Parathyroid adenoma (tissue), 2 donors: ENCODE data around the gene KPNA1.

Experiments
- H2AFZ ChIP-seq: fragments of 300-600 bp; sonication (generic); one replicate; pipeline ENCODE4 v1.7.0; 2017; ENCODE audit warnings: antibody characterized with exemption, mild to moderate bottlenecking
- H3K27ac ChIP-seq: fragments of 300-600 bp; sonication (generic); one replicate; pipeline ENCODE4 v1.7.0; 2017
- H3K27me3 ChIP-seq: fragments of 300-600 bp; sonication (generic); one replicate; pipeline ENCODE4 v1.7.0; 2017; ENCODE audit warnings: low read length; ENCODE audit not compliant: control insufficient read depth, insufficient read depth
- H3K36me3 ChIP-seq: fragments of 300-600 bp; sonication (generic); one replicate; pipeline ENCODE4 v1.7.0; 2017; ENCODE audit warnings: low read length; ENCODE audit not compliant: control insufficient read depth, insufficient read depth
- H3K4me1 ChIP-seq: fragments of 300-600 bp; sonication (generic); one replicate; pipeline ENCODE4 v1.7.0; 2017; ENCODE audit warnings: control low read depth
- H3K4me2 ChIP-seq: fragments of 300-600 bp; sonication (generic); one replicate; pipeline ENCODE4 v1.7.0; 2017; ENCODE audit warnings: low read length
- H3K4me3 ChIP-seq: fragments of 300-600 bp; sonication (generic); one replicate; pipeline ENCODE4 v1.7.0; 2017; ENCODE audit warnings: low read depth, low read length
- H3K79me2 ChIP-seq: fragments of 300-600 bp; sonication (generic); one replicate; pipeline ENCODE4 v1.7.0; 2017; ENCODE audit warnings: control low read depth
- H3K9ac ChIP-seq: fragments of 300-600 bp; sonication (generic); one replicate; pipeline ENCODE4 v1.7.0; 2017; ENCODE audit warnings: mild to moderate bottlenecking
- H3K9me3 ChIP-seq: fragments of 300-600 bp; sonication (generic); one replicate; pipeline ENCODE4 v1.7.0; 2017; ENCODE audit warnings: low read length; ENCODE audit not compliant: control insufficient read depth
- TF ChIP-seq, protein P1 (sequence below): fragments of 300-600 bp; sonication (generic); IDR thresholded peaks from one replicate; pipeline ENCODE4 v1.7.0; 2017; ENCODE audit warnings: antibody characterized with exemption, mild to moderate bottlenecking
- donor health status: primary hyperparathyroidism.

Gene KPNA1

DNA sequence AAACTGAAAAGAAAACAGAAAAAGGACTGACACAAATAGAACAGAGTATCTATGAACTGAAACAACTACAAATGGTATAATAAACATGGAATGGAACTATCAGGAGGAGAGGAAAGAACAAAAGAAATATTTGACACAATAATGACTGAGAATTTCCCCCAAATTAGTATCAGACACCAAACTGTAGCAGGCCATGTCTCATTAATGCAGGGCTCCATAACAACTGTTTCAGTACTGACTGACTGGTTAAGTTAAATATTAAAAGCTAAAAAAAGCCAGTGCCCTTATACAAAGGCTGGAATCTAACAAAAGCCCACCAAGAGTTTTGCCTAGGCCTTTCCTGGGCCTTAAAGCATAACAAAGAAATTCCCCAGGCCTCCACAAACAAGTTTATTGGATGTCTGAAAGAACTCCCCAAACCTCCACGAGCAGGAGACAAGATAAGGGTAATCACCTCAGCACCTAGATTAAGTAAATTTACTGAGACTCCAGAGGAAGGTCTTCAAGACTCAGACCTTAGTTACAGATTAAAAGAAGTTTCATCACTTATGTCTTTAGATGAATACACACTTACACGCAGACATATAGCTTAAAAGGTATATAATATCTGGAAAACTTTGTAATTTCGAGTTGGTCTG lies 45.7 kb downstream of the KPNA1 start:
- no peak overlapping the region for H3K4me2 ChIP-seq
- no peaks in the 10 kb centered on the region for H3K36me3 ChIP-seq
- H3K4me1 ChIP-seq, result peaks cover 22% of the 10 kb centered on the region
- H3K9ac ChIP-seq, result no peak overlapping the region
- H2AFZ ChIP-seq, result no peak overlapping the region
- H3K4me3 ChIP-seq, result no peak overlapping the region
- no peaks in the 10 kb centered on the region for H3K9me3 ChIP-seq
- peak overlapping the region; percentile 10 for H3K27ac ChIP-seq
- no peaks in the 10 kb centered on the region for H3K27me3 ChIP-seq
- TF ChIP-seq, protein P1, sequence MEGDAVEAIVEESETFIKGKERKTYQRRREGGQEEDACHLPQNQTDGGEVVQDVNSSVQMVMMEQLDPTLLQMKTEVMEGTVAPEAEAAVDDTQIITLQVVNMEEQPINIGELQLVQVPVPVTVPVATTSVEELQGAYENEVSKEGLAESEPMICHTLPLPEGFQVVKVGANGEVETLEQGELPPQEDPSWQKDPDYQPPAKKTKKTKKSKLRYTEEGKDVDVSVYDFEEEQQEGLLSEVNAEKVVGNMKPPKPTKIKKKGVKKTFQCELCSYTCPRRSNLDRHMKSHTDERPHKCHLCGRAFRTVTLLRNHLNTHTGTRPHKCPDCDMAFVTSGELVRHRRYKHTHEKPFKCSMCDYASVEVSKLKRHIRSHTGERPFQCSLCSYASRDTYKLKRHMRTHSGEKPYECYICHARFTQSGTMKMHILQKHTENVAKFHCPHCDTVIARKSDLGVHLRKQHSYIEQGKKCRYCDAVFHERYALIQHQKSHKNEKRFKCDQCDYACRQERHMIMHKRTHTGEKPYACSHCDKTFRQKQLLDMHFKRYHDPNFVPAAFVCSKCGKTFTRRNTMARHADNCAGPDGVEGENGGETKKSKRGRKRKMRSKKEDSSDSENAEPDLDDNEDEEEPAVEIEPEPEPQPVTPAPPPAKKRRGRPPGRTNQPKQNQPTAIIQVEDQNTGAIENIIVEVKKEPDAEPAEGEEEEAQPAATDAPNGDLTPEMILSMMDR, result no peak
- peaks cover 39% of the 10 kb centered on the region for H3K79me2 ChIP-seq

DNA sequence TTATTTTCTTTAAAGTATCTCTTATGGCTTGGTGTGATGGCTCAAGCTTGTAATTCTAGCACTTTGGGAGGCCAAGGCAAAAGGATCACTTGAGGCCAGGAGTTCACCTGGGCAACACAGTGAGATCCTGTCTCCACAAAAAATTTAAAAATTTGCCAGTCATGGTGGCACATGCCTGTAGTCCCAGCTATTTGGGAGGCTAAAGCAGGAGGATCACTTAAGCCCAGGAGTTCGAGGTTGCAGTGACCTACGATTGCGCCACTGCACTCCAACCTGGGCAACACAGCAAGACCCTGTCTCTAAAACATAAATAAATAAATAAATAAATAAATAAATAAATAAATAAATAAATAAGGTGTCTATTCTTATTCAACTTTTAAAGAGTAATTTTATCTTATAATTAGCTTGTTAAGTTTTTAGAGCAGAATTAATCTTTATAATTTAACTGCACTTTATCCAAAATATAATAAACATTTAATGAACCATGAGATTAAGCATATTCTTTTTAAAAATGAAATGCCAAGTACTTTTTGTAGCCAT lies 48.0 kb downstream of the KPNA1 start:
- H3K36me3 ChIP-seq, result no peaks in the 10 kb centered on the region
- H3K27me3 ChIP-seq, result no peaks in the 10 kb centered on the region
- H3K4me1 ChIP-seq, result peaks cover 22% of the 10 kb centered on the region
- peak overlapping the region; percentile 25 for H3K27ac ChIP-seq
- no peak overlapping the region for H2AFZ ChIP-seq
- H3K4me2 ChIP-seq, result no peak overlapping the region
- no peak overlapping the region for H3K4me3 ChIP-seq
- no peak overlapping the region for H3K9ac ChIP-seq
- no peaks in the 10 kb centered on the region for H3K9me3 ChIP-seq
- TF ChIP-seq, protein P1, result no peak
- H3K79me2 ChIP-seq, result peaks cover 28% of the 10 kb centered on the region

DNA sequence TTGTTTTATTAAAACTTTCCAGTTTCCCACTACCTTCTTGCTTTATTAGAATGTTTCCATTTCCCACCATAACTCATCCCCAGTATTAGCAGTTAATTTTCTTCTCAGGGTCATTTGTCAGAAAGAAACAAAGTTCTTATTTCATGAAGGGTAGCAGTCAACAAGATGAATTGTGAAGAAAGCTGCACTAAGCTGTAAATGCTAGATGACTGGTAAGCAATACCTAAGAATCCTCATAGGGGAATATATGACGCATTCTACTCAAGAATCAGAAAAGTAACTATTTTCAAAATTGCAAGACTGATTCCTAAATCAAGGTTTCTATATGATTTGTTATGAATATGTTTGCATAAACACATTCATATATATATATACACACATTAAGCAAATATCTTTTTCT lies 50.1 kb downstream of the KPNA1 start:
- no peaks in the 10 kb centered on the region for H3K36me3 ChIP-seq
- TF ChIP-seq, protein P1, result no peak
- peaks cover 18% of the 10 kb centered on the region for H3K4me1 ChIP-seq
- no peaks in the 10 kb centered on the region for H3K27me3 ChIP-seq
- H3K4me3 ChIP-seq, result no peak overlapping the region
- no peak overlapping the region for H2AFZ ChIP-seq
- H3K4me2 ChIP-seq, result no peak overlapping the region
- H3K9me3 ChIP-seq, result no peaks in the 10 kb centered on the region
- no peak overlapping the region for H3K9ac ChIP-seq
- no peak overlapping the region for H3K27ac ChIP-seq
- H3K79me2 ChIP-seq, result peaks cover 19% of the 10 kb centered on the region

DNA sequence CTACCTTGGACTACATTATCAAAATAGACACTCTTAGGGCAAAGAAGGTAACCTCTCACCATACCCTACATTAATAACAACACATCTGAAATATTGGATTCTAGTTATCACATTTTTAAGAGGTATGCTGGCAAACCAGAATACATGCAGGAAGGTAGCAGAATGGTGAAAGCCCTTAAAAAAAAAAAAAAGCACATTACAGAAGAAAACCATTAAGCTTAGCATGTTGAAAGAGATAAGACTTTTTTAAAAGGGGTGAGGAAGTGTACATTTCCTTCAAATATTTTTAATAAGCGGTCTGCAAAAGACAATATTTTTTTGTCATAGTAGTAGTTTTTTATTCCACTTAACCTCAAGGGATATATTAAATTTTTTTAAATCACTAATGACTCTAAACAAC lies 52.3 kb downstream of the KPNA1 start:
- no peak overlapping the region for H3K4me2 ChIP-seq
- no peak overlapping the region for H3K27ac ChIP-seq
- H3K4me3 ChIP-seq, result no peak overlapping the region
- no peak overlapping the region for H3K9ac ChIP-seq
- no peaks in the 10 kb centered on the region for H3K36me3 ChIP-seq
- H3K79me2 ChIP-seq, result peaks cover 23% of the 10 kb centered on the region
- TF ChIP-seq, protein P1, result no peak
- no peak overlapping the region for H2AFZ ChIP-seq
- no peaks in the 10 kb centered on the region for H3K27me3 ChIP-seq
- no peaks in the 10 kb centered on the region for H3K9me3 ChIP-seq
- H3K4me1 ChIP-seq, result no peaks in the 10 kb centered on the region

DNA sequence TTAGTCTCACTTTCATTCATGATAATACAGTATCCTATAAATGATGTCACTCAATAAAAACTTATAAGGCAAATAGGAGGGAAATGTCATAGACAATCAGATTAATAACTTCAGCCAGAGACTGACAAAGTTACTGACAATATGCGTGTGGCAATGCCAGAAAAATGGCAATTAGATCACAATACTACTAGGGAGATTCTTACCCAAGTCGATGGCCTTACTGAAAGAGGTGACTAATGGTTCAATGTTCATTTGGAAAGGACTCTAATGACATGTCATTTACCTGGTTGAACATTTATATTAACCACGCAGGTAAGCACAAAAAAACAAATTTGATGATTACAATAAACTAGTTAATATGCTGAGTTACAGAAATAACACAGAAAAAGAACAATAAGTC lies 52.9 kb downstream of the KPNA1 start:
- Histone ChIP-seq H3K9me3 (no peaks in the 10 kb centered on the region), H3K9ac (no peak overlapping the region), H3K4me2 (no peak overlapping the region), H3K27me3 (no peaks in the 10 kb centered on the region), H3K36me3 (no peaks in the 10 kb centered on the region), H3K4me3 (no peak overlapping the region), H3K4me1 (no peaks in the 10 kb centered on the region), H2AFZ (no peak overlapping the region), H3K27ac (no peak overlapping the region), H3K79me2 (peaks cover 23% of the 10 kb centered on the region)
- TF ChIP-seq, protein P1, result no peak
